Cerebellar nuclear complex (tissue), 1 donor: ENCODE measurements around the gene CNPY3.

ENCODE experiments used
- DNase-seq, 2 experiments: peaks; one replicate each; lab custom pipeline; 2025; lab: John Stamatoyannopoulos, UW

Gene CNPY3

GRCh38 chr6:42960243-42961019, 31.2 kb downstream of the CNPY3 start, which contains the start of gene GNMT:
GNMT (plus strand) TSS chr6:42960754; CDS start chr6:42960768, 14 bp downstream.
- no peak for DNase-seq

- no peak for DNase-seq
Measured at GRCh38 chr6:42961020-42961470, 31.8 kb downstream of the CNPY3 start.

GRCh38 chr6:42962096-42962495, 32.8 kb downstream of the CNPY3 start:
- no peak for DNase-seq

GRCh38 chr6:42962502-42963178, 33.4 kb downstream of the CNPY3 start:
- DNase-seq: no peak

- DNase-seq: no peak
Measured at GRCh38 chr6:42963179-42963854, 34.0 kb downstream of the CNPY3 start.

- DNase-seq: no peak
Measured at GRCh38 chr6:42963855-42964605, 34.8 kb downstream of the CNPY3 start.

- no peak for DNase-seq
Measured at GRCh38 chr6:42966571-42966970, 37.3 kb downstream of the CNPY3 start.

- no peak for DNase-seq
Measured at GRCh38 chr6:42967228-42967627, 37.9 kb downstream of the CNPY3 start.

- DNase-seq: no peak
Measured at GRCh38 chr6:42968126-42968701, 38.9 kb downstream of the CNPY3 start.

- no peak for DNase-seq
Measured at GRCh38 chr6:42968783-42969182, 39.5 kb downstream of the CNPY3 start.

GRCh38 chr6:42969431-42969830, 40.2 kb downstream of the CNPY3 start:
- no peak for DNase-seq

GRCh38 chr6:42969934-42970333, 40.7 kb downstream of the CNPY3 start:
- no peak for DNase-seq

- no peak for DNase-seq
Measured at GRCh38 chr6:42970871-42971612, 41.8 kb downstream of the CNPY3 start.

GRCh38 chr6:42971746-42972327, 42.6 kb downstream of the CNPY3 start:
- no peak for DNase-seq

- no peak for DNase-seq
Measured at GRCh38 chr6:42973926-42974325, 44.6 kb downstream of the CNPY3 start.

- DNase-seq: no peak
Measured at GRCh38 chr6:42974919-42975505, 45.7 kb downstream of the CNPY3 start.

- DNase-seq: no peak
Measured at GRCh38 chr6:42978487-42978838, 49.2 kb downstream of the CNPY3 start.

- peak in 1 of 2 experiments; percentile 64 for DNase-seq
Measured at GRCh38 chr6:42978839-42979522, 49.7 kb downstream of the CNPY3 start, which contains the start of gene PEX6. PEX6 (minus strand) TSS chr6:42979181; CDS start chr6:42979150, 31 bp downstream.

- no peak for DNase-seq
Measured at GRCh38 chr6:42979523-42980177, 50.4 kb downstream of the CNPY3 start.
